B cell (primary cell): ENCODE results near the gene VPS13D. TPM values are rescaled to one million over a fixed set of nuclear protein-coding genes. Genes with fewer than 3 reads are reported as not detected.

Experiments used
- ATAC-seq: fragments of 200-7000 bp; cut with Tn5 transposase; one replicate; pipeline ENCODE4 v1.10.0; 2021; ENCODE audit warnings: low read depth, mild to moderate bottlenecking, moderate number of reproducible peaks, moderate library complexity
- CTCF ChIA-PET: fragments of 350-600 bp; sonication (Branson Sonifier 250); formaldehyde crosslinking; loops from one replicate; lab custom pipeline; 2021; ENCODE audit warnings: antibody characterized with exemption, inconsistent platforms; lab: Charles Lee
- POLR2A ChIA-PET: fragments of 350-600 bp; sonication (Branson Sonifier 250); formaldehyde crosslinking; loops from one replicate; lab custom pipeline; 2021; ENCODE audit warnings: antibody characterized with exemption; lab: Charles Lee
- DNase-seq: peaks from one replicate; pipeline ENCODE4 v3.0.0; 2013
- H2AFZ ChIP-seq: 2 replicates; pipeline ENCODE4 v1.6.1; 2012; ENCODE audit warnings: mild to moderate bottlenecking, low read depth, low read length; ENCODE audit not compliant: insufficient read depth, poor library complexity, severe bottlenecking
- H3K27ac ChIP-seq, 2 donors: 1 replicate in 1 of 2; 2 replicates in 1 of 2; pipeline ENCODE4 v1.5.1; 2012 to 2013; ENCODE audit warnings: low read length in 2 of 2, mild to moderate bottlenecking in 2 of 2, moderate library complexity in 1 of 2
- H3K27me3 ChIP-seq, 4 experiments: fragments of 200-600 bp in 1 of 4; sonication (generic) in 1 of 4; replicated peaks in 1 of 4; 1 replicate in 2 of 4; 2 replicates in 2 of 4; pipeline versions ENCODE4 v1.6.1 to v1.7.0; 2013 to 2016; ENCODE audit warnings: low read length in 3 of 4, mild to moderate bottlenecking in 2 of 4, mixed read lengths in 1 of 4, moderate library complexity in 1 of 4; ENCODE audit not compliant: insufficient read depth in 4 of 4, control insufficient read depth in 3 of 4; ENCODE audit errors: control extremely low read depth in 1 of 4
- H3K36me3 ChIP-seq, 2 experiments: replicated peaks in 1 of 2; 1 replicate in 1 of 2; 2 replicates in 1 of 2; pipeline versions ENCODE4 v1.6.1 to v1.7.1; 2013; ENCODE audit warnings: low read length in 1 of 2; ENCODE audit not compliant: insufficient read depth in 2 of 2, control insufficient read depth in 1 of 2; ENCODE audit errors: control extremely low read depth in 1 of 2, extremely low read depth in 1 of 2
- H3K4me1 ChIP-seq, 2 donors: fragments of 200-600 bp in 1 of 2; sonication (generic) in 1 of 2; 1 replicate in 1 of 2; 2 replicates in 1 of 2; pipeline versions ENCODE4 v1.5.1 to v1.6.1; 2013 to 2017; ENCODE audit warnings: low read length in 2 of 2; ENCODE audit not compliant: control insufficient read depth in 2 of 2, insufficient read depth in 2 of 2
- H3K4me2 ChIP-seq: replicated peaks from 2 replicates; pipeline ENCODE3; 2012; ENCODE audit warnings: mild to moderate bottlenecking, low read depth, low read length; ENCODE audit not compliant: poor library complexity, severe bottlenecking
- H3K4me3 ChIP-seq, 5 experiments: fragments of 200-600 bp in 1 of 5; sonication (generic) in 1 of 5; 1 replicate in 3 of 5; 2 replicates in 2 of 5; pipeline versions ENCODE4 v1.5.1 to v1.7.0; 2011 to 2016; ENCODE audit warnings: low read length in 4 of 5, mild to moderate bottlenecking in 4 of 5, low read depth in 2 of 5, control low read depth in 1 of 5, moderate library complexity in 1 of 5; ENCODE audit not compliant: insufficient read depth in 1 of 5; ENCODE audit errors: control extremely low read depth in 1 of 5, extremely low read depth in 1 of 5
- H3K79me2 ChIP-seq: fragments of 200-600 bp; sonication (generic); one replicate; pipeline ENCODE4 v1.6.0; 2016; ENCODE audit warnings: low read length; ENCODE audit not compliant: control insufficient read depth, insufficient read depth
- H3K9ac ChIP-seq: fragments of 200-600 bp; sonication (generic); 2 replicates; pipeline ENCODE4 v1.6.1; 2017; ENCODE audit warnings: mild to moderate bottlenecking, low read length, moderate library complexity
- H3K9me3 ChIP-seq, 3 donors: one replicate each; pipeline versions ENCODE4 v1.6.1 to v1.7.1; 2013; ENCODE audit warnings: low read length in 2 of 3; ENCODE audit not compliant: control insufficient read depth in 2 of 3, insufficient read depth in 1 of 3; ENCODE audit errors: control extremely low read depth in 1 of 3
- H4K20me1 ChIP-seq: 2 replicates; pipeline ENCODE4 v1.6.0; 2012; ENCODE audit warnings: mild to moderate bottlenecking, low read length; ENCODE audit not compliant: insufficient read depth, control insufficient read depth, poor library complexity, severe bottlenecking
- H3K27ac Mint-ChIP-seq: one replicate; pipeline ENCODE4 v1.8.0; 2021; ENCODE audit warnings: mixed read lengths
- H3K27me3 Mint-ChIP-seq: one replicate; pipeline ENCODE4 v1.8.0; 2021; ENCODE audit warnings: mixed read lengths
- H3K4me1 Mint-ChIP-seq: one replicate; pipeline ENCODE4 v1.8.0; 2021; ENCODE audit warnings: mixed read lengths
- H3K4me3 Mint-ChIP-seq: one replicate; pipeline ENCODE4 v1.8.0; 2021; ENCODE audit warnings: mixed read lengths
- H3K9me3 Mint-ChIP-seq: one replicate; pipeline ENCODE4 v1.8.0; 2022; ENCODE audit warnings: mixed read lengths; ENCODE audit not compliant: insufficient read depth
- CTCF ChIP-seq: fragments of 200-600 bp; IDR thresholded peaks from one replicate; pipeline ENCODE4 v1.8.0; 2022; ENCODE audit warnings: antibody characterized with exemption, mild to moderate bottlenecking
- EZH2 ChIP-seq: IDR thresholded peaks from 2 replicates; pipeline ENCODE4 v1.6.1; 2012; ENCODE audit warnings: borderline replicate concordance, low read depth, mild to moderate bottlenecking, moderate library complexity, low read length; ENCODE audit not compliant: insufficient read depth, poor library complexity, severe bottlenecking
- WGBS: methylation state at CpG from one replicate; pipeline ENCODE4 v1.1.5; 2013; ENCODE audit warnings: missing lambda C conversion rate; ENCODE audit not compliant: insufficient coverage; 5-methylcytosine and 5-hydroxymethylcytosine counted together
- intact Hi-C: fragments of 100-400 bp; cut with micrococcal nuclease; formaldehyde crosslinking; loops from one replicate; pipeline ENCODE4 v1.10.0; 2022
- polyA plus RNA-seq: library from polyadenylated mRNA; depleted of rRNA; stranded (reverse); fragments of >200 nt; gene quantifications from 2 replicates; pipeline ENCODE4 v1.2.3, GENCODE V29; 2012
- total RNA-seq, 2 donors: library from RNA; stranded (reverse); fragments of 120-200 nt in 1 of 2; gene quantifications; 1 replicate in 1 of 2; 2 replicates in 1 of 2; pipeline versions ENCODE4 v1.2.3 to v1.2.4, GENCODE V29; 2013 to 2022

VPS13D gene
- total and polyA plus RNA-seq, 2 donors (not counting 1 experiment from before 2014, with no cell fraction given) = 29.9 to 104 TPM

GRCh38 chr1:12294076-12294475 lies 64.2 kb downstream of the VPS13D start:
- intact Hi-C loops = no loop called here
- ATAC-seq (no peak), DNase-seq (no peak)
- no peak for TF ChIP-seq EZH2
- no peak for TF ChIP-seq CTCF
- no peaks in the 10 kb centered on the region for H3K79me2 ChIP-seq
- H3K9ac ChIP-seq = no peak overlapping the region
- Mint-ChIP-seq H3K27ac (no peak overlapping the region), H3K9me3 (no peaks in the 10 kb centered on the region), H3K27me3 (no peaks in the 10 kb centered on the region), H3K4me3 (no peak overlapping the region), H3K4me1 (no peaks in the 10 kb centered on the region)
- ChIA-PET CTCF (interaction anchor here (1.1 kb wide), 1 partner anchor 169 kb away, joined by 3 read pairs; no protein-coding TSS in a partner anchor), POLR2A (no interaction called here)
- no peaks in the 10 kb centered on the region for H3K4me1 ChIP-seq
- H3K4me3 ChIP-seq = no peak overlapping the region
- H3K4me2 ChIP-seq = no peak overlapping the region
- peaks cover 4 to 59% of the 10 kb centered on the region in 2 experiments for H3K36me3 ChIP-seq
- no peaks in the 10 kb centered on the region for H4K20me1 ChIP-seq
- H2AFZ ChIP-seq = no peak overlapping the region
- no peaks in the 10 kb centered on the region for H3K27me3 ChIP-seq
- no CpG with 5 or more reads among the region's 3 CpGs for WGBS
- H3K9me3 ChIP-seq = no peaks in the 10 kb centered on the region
- no peak overlapping the region for H3K27ac ChIP-seq

GRCh38 chr1:12296016-12296415 lies 66.2 kb downstream of the VPS13D start:
- TF ChIP-seq CTCF (no peak), EZH2 (no peak)
- Histone ChIP-seq H3K4me2 (no peak overlapping the region), H3K27me3 (no peaks in the 10 kb centered on the region), H2AFZ (no peak overlapping the region), H3K36me3 (peaks cover 4 to 59% of the 10 kb centered on the region in 2 experiments), H3K4me3 (no peak overlapping the region), H4K20me1 (no peaks in the 10 kb centered on the region), H3K79me2 (no peaks in the 10 kb centered on the region), H3K4me1 (no peaks in the 10 kb centered on the region), H3K9ac (no peak overlapping the region), H3K9me3 (no peaks in the 10 kb centered on the region), H3K27ac (no peak overlapping the region)
- no peak for DNase-seq
- 100% methylated on average over 1 of the region's 3 CpGs for WGBS
- CTCF ChIA-PET = no interaction called here
- intact Hi-C loops = no loop called here
- H3K27ac Mint-ChIP-seq = no peak overlapping the region
- no peak for ATAC-seq
- POLR2A ChIA-PET = interaction anchor here (0.6 kb wide), 1 partner anchor 193 kb away, joined by 5 read pairs; no protein-coding TSS in a partner anchor
- no peak overlapping the region for H3K4me3 Mint-ChIP-seq
- H3K4me1 Mint-ChIP-seq = no peaks in the 10 kb centered on the region
- no peaks in the 10 kb centered on the region for H3K9me3 Mint-ChIP-seq
- H3K27me3 Mint-ChIP-seq = no peaks in the 10 kb centered on the region
